DND-41 (cell line): ENCODE results near the gene COL4A5.

ENCODE experiments used
- CTCF ChIP-seq: IDR thresholded peaks from 2 replicates; pipeline ENCODE4 v1.5.1; 2012; ENCODE audit warnings: borderline replicate concordance, low read length, moderate library complexity, mild to moderate bottlenecking; ENCODE audit not compliant: poor library complexity, severe bottlenecking; ENCODE audit errors: extremely low read depth
- EZH2 ChIP-seq: IDR thresholded peaks from 3 replicates; pipeline ENCODE4 v1.6.1; 2012; ENCODE audit warnings: borderline replicate concordance, low read depth, mild to moderate bottlenecking, moderate library complexity, low read length, inconsistent platforms; ENCODE audit not compliant: severe bottlenecking

- no peak for TF ChIP-seq EZH2
- no peak for TF ChIP-seq CTCF
Measured at GRCh38 chrX:108704839-108705238, 265.2 kb downstream of the COL4A5 start.
